ENCODE data around the gene TMEM41A.
"Not testable (repeated sequence)": the region's sequence is repeated elsewhere in the genome, so short reads cannot be mapped to it uniquely, and the experiment has no call there.

The TMEM41A gene

DNA sequence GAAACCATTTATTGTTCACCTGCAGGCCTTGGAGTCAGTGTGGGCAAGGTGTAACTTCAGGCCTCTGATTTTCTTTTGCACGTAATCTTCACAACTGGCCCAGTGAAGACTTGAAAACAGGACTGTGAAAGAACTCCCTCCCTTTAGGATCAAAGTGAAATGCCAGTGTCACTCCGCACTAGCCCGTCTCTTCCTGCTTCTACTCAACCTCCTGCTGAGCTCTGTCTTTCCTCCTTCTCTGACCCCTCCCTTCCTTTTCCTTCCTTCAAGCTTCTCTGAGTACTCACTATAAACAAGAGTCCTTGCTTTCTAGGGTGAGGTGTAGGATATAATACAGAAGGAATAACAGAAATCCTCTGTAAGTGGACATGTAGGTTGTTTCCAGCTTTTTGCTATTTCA, 28.5 kb downstream of the TMEM41A start:
- Mint-ChIP-seq H3K36me3 (ENCODE audit: low read depth) (peaks cover 11% of the 10 kb centered on the region), H3K27me3 (no peaks in the 10 kb centered on the region), H3K4me1 (ENCODE audit: low read depth) (peaks cover 6% of the 10 kb centered on the region), H3K4me3 (no peak overlapping the region), H3K27ac (no peak overlapping the region), H3K9me3 (no peaks in the 10 kb centered on the region)
- intact Hi-C loops (cut with micrococcal nuclease), result no loop called here

DNA sequence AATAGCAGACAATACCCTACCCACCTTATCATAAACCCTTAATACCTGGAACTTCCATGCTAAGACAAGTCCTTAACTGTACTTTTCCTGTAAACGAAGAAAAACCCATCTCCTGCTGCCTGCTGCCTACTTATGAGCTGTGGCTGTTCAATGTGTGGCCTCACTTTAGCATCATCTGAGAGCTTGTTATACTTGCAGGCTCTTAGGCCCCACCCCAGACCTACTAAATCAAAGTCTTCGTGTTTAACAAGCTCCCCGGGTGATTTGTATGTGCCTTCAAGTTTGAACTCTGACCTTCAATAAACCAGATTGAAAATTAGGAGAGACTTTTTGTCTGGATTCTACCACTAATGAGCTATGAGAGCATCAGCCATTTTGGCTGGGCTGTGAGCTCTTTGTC, 29.3 kb downstream of the TMEM41A start:
- Mint-ChIP-seq H3K9me3 (no peaks in the 10 kb centered on the region), H3K4me1 (ENCODE audit: low read depth) (peaks cover 6% of the 10 kb centered on the region), H3K27ac (no peak overlapping the region), H3K36me3 (ENCODE audit: low read depth) (peaks cover 11% of the 10 kb centered on the region), H3K27me3 (no peaks in the 10 kb centered on the region), H3K4me3 (no peak overlapping the region)
- intact Hi-C loops (cut with micrococcal nuclease), result no loop called here

DNA sequence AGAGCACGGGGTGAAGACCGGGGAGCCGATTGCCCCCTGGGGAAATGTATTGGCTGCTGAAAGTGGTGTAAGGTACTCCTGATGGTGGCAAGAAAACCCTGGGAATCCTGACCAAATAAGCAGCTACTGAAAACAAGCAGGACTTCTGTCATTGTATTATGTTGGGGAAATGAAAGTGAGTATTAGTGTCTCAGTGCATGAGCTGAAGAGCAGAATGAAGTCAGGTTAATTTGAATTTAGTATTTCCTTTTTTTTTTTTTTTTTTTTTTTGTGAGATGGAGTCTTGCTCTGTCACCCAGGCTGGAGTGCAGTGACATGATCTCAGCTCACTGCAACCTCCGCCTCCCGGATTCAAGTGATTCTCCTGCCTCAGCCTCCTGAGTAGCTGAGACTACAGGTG, 32.7 kb downstream of the TMEM41A start:
- H3K36me3 Mint-ChIP-seq (ENCODE audit: low read depth); H3K4me1 Mint-ChIP-seq (ENCODE audit: low read depth); H3K9me3 Mint-ChIP-seq; H3K27ac Mint-ChIP-seq; intact Hi-C loops (cut with micrococcal nuclease); H3K27me3 Mint-ChIP-seq; H3K4me3 Mint-ChIP-seq: not testable (repeated sequence)

DNA sequence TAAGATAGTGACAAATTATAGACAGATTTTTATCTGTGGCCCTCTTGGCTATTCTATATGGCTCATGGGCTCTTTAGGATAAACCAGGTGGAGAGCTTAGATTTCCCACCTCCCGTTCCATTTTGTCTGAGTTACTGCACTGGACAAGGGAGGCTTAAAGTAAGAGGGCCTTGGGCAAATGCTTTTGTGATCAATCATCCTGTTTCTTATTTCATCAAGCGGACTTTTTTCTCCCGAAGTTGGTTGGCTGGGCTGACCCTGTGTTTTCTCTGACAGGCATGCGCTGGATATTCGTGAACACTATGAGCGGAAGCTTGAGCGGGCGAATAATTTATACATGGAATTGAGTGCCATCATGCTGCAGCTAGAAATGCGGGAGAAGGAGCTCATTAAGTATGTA, 33.4 kb downstream of the TMEM41A start:
- H3K27ac Mint-ChIP-seq, result no peak overlapping the region
- peaks cover 6% of the 10 kb centered on the region for H3K4me1 Mint-ChIP-seq (ENCODE audit: low read depth)
- H3K9me3 Mint-ChIP-seq, result no peaks in the 10 kb centered on the region
- no peak overlapping the region for H3K4me3 Mint-ChIP-seq
- intact Hi-C loops (cut with micrococcal nuclease), result no loop called here
- no peaks in the 10 kb centered on the region for H3K36me3 Mint-ChIP-seq (ENCODE audit: low read depth)
- no peaks in the 10 kb centered on the region for H3K27me3 Mint-ChIP-seq

DNA sequence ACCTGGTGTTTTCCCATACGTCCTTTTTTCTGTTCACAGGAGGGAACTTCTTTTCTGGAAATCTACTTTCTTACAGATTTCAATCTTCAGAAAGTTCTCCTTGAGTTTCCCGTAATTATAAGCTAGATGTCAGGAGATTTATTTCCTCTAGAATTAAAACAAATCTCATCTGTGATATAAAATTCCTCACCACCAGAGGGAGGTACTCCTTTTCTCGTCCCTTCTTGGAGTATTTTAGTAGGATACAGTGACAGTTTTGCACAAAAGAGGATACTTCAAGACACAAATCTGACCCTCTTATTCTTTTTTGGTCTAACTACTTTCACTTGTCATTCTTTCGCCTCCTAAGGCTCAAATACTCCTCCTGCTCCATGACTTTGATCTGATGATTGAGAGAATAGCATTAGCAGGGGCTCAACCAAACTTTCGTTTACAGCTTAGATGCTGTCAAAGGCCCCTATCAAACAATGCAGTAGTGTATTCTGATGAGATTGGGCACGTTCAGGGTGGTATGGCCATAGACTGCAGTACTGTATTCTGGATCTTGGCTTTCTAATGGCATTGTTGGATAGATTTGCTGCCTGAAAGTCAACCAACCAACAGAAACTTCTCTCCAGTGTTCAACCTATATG, 38.0 kb downstream of the TMEM41A start:
- Mint-ChIP-seq H3K4me1 (ENCODE audit: low read depth) (peaks cover 13% of the 10 kb centered on the region), H3K4me3 (no peak overlapping the region), H3K36me3 (ENCODE audit: low read depth) (no peaks in the 10 kb centered on the region), H3K27ac (no peak overlapping the region), H3K27me3 (no peaks in the 10 kb centered on the region), H3K9me3 (no peaks in the 10 kb centered on the region)
- intact Hi-C loops (cut with micrococcal nuclease), result no loop called here

DNA sequence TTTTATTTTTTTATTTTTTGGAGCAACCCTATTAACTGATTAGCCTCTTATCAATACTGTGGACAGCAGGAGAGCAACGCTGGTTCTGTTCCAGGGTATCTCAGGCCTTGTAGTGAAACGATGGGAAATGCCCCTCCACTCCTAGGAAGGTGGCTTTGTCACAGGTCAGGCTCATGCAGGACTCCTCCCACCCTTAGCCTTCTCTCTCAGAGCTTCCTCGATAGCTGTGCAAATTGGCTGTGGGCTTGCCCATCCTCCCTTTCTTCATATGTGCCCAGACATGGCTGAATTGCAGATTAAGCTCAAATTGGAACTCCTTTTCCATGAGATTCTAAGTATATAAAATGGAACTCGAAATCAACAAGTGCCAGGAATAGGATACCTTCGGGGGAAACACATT, 38.5 kb downstream of the TMEM41A start:
- no peaks in the 10 kb centered on the region for H3K9me3 Mint-ChIP-seq
- H3K36me3 Mint-ChIP-seq (ENCODE audit: low read depth), result no peaks in the 10 kb centered on the region
- H3K27ac Mint-ChIP-seq, result no peak overlapping the region
- no peaks in the 10 kb centered on the region for H3K27me3 Mint-ChIP-seq
- no peak overlapping the region for H3K4me3 Mint-ChIP-seq
- H3K4me1 Mint-ChIP-seq (ENCODE audit: low read depth), result peaks cover 11% of the 10 kb centered on the region
- intact Hi-C loops (cut with micrococcal nuclease), result no loop called here

DNA sequence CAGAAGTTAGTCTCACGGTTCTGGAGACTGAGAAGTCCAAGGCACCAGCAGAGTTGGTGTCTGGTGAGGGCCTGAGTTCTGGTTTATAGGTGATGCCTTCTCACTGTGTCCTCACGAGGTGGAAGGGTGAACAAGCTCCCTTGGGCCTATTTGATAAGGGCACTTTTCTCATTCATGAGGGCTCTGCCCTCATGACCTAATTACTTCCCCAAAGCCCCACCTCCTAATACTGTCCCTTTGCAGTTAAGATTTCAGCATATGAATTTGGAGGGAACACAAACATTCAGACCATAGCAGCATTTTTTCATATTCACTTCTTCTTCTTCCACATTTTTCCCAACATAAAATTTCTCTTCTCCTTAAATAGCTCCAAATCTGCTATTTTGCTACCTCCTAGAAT, 41.5 kb downstream of the TMEM41A start:
- intact Hi-C loops (cut with micrococcal nuclease), result no loop called here
- Mint-ChIP-seq H3K9me3 (no peaks in the 10 kb centered on the region), H3K27ac (no peak overlapping the region), H3K36me3 (ENCODE audit: low read depth) (no peaks in the 10 kb centered on the region), H3K4me3 (no peak overlapping the region), H3K4me1 (ENCODE audit: low read depth) (peaks cover 11% of the 10 kb centered on the region), H3K27me3 (no peaks in the 10 kb centered on the region)

DNA sequence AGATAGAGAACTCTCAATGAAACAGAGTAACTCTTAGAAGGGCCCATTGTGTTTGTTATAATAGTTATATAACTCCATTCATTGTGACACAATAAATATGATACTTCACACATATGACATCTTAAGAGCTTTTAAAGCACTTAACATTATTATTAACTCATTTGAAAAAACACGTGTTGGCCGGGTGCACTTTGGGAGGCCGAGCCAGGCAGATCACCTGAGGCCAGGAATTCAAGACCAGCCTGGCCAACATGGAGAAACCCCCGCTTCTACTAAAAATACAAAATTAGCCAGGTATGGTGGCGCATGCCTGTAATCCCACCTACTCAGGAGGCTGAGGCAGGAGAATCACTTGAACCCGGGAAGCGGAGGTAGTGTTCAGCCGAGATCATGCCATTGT, 47.4 kb downstream of the TMEM41A start:
- intact Hi-C loops (cut with micrococcal nuclease); H3K4me3 Mint-ChIP-seq; H3K36me3 Mint-ChIP-seq (ENCODE audit: low read depth); H3K9me3 Mint-ChIP-seq; H3K27ac Mint-ChIP-seq; H3K4me1 Mint-ChIP-seq (ENCODE audit: low read depth); H3K27me3 Mint-ChIP-seq: not testable (repeated sequence)

DNA sequence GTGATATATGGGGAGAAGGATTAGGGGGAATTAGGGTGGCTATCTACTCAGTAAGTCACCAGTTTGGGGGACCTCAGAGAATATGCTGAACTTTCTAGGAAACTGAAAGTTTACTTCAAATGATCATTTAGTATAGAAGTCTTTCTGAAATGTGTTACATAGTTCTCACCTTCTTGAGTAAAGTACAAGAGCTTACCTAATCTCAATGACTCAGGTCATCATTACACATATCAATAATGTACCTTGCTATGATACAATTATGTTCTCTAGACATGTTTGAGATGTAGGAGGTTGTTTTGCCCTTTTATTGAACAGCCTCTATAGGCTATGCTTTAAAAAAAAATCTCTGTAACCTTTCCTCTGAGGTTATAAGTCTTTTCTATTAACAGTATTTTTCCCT, 50.7 kb downstream of the TMEM41A start:
- H3K36me3 Mint-ChIP-seq (ENCODE audit: low read depth), result no peaks in the 10 kb centered on the region
- H3K27ac Mint-ChIP-seq, result no peak overlapping the region
- no peak overlapping the region for H3K4me3 Mint-ChIP-seq
- H3K27me3 Mint-ChIP-seq, result no peaks in the 10 kb centered on the region
- H3K4me1 Mint-ChIP-seq (ENCODE audit: low read depth), result no peaks in the 10 kb centered on the region
- H3K9me3 Mint-ChIP-seq, result no peaks in the 10 kb centered on the region
- intact Hi-C loops (cut with micrococcal nuclease), result no loop called here

DNA sequence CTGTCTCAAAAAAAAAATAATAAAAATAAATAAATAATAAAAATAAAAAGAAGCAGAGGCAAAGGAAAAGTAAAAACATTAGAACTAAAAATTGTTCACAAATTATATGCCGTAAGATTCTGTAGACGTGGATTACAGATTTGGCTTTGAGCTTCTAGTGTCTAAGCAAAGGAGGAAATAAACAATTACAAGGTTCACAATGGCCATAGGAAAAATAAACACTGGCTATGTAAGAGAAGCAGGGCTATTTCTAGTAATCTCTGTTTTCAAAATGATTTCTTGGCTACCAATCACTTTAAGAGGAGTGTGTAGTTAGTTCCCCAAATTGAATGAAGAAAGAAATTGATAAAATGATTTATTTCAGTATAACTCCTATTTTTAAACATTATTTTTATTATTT, 54.5 kb downstream of the TMEM41A start:
- Mint-ChIP-seq H3K36me3 (ENCODE audit: low read depth) (no peaks in the 10 kb centered on the region), H3K4me1 (ENCODE audit: low read depth) (no peaks in the 10 kb centered on the region), H3K27me3 (peaks cover 2% of the 10 kb centered on the region), H3K4me3 (no peak overlapping the region), H3K9me3 (no peaks in the 10 kb centered on the region), H3K27ac (no peak overlapping the region)
- intact Hi-C loops (cut with micrococcal nuclease), result no loop called here

DNA sequence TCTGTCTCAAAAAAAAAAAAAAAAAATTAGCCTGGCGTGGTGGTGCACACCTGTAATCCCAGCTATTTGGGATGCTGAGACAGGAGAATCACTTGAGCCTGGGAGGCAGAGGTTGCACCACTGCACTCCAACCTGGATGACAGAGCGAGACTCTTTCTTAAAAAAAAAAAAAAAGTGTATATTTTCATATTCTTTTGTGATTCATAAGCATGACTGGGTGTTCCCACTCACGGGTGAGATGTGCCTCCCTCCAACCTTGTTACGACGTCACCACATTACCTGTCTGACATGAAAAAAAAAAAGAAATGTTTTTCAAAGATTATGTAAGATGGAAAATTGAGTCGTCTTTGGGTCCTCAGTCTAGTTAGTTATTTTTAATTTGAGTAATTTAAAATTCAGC, 56.8 kb downstream of the TMEM41A start:
- no peaks in the 10 kb centered on the region for H3K4me1 Mint-ChIP-seq (ENCODE audit: low read depth)
- H3K27me3 Mint-ChIP-seq, result peaks cover 2% of the 10 kb centered on the region
- intact Hi-C loops (cut with micrococcal nuclease), result no loop called here
- H3K4me3 Mint-ChIP-seq, result no peak overlapping the region
- no peaks in the 10 kb centered on the region for H3K36me3 Mint-ChIP-seq (ENCODE audit: low read depth)
- no peaks in the 10 kb centered on the region for H3K9me3 Mint-ChIP-seq
- no peak overlapping the region for H3K27ac Mint-ChIP-seq

DNA sequence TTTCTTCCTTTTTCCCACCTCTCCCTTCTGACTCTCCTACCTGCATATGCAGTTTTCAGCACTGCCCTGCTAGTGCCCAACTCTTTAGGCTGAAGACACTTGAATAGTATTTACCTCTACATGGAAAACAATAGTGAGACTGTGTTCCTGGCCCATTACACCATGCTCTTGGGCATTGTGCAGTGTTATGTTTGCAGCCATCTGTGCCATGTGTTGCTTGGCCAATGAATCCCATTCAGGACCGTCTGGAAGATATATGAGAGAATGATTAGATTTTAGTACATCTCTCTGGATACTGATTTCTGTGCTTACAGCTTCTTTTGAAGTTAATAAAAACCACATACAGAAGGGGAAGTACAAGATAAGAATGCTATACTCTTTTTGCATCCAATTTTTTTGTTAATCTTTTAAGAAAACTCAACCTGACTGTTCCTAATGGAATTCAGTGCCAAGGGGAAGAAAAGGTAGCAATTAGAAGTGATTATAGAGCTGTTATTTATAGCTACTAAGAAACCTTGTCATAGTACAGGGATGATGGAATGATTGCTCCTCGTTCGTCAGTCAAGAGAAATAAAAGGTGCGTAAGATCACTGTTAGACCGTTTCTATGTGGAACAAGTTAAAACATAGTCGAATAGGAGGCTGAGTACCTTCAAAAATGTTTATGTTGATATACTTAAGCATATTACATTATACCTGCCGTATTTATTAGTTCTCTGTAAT, 58.9 kb downstream of the TMEM41A start:
- intact Hi-C loops (cut with micrococcal nuclease), result no loop called here
- H3K27me3 Mint-ChIP-seq, result peaks cover 2% of the 10 kb centered on the region
- no peak overlapping the region for H3K4me3 Mint-ChIP-seq
- H3K4me1 Mint-ChIP-seq (ENCODE audit: low read depth), result no peaks in the 10 kb centered on the region
- H3K9me3 Mint-ChIP-seq, result no peaks in the 10 kb centered on the region
- H3K27ac Mint-ChIP-seq, result no peak overlapping the region
- no peaks in the 10 kb centered on the region for H3K36me3 Mint-ChIP-seq (ENCODE audit: low read depth)
